H9 (cell line): ENCODE measurements around the gene ADGRB3. TPM values are rescaled to one million over a fixed set of nuclear protein-coding genes. Genes with fewer than 3 reads are reported as not detected.
"Not testable (repeated sequence)": the region's sequence is repeated elsewhere in the genome, so short reads cannot be mapped to it uniquely, and the experiment has no call there.

ENCODE experiments used
- DNase-seq: peaks from one replicate; pipeline ENCODE4 v3.0.0-alpha.2; 2017
- H2AFZ ChIP-seq: one replicate; pipeline ENCODE4 v1.6.1; 2013; ENCODE audit warnings: mild to moderate bottlenecking, low read length, control low read depth, moderate library complexity
- H2AK5ac ChIP-seq: 2 replicates; pipeline ENCODE4 v1.6.1; 2013; ENCODE audit warnings: low read length, control low read depth, mixed read lengths; ENCODE audit not compliant: insufficient read length
- H2BK120ac ChIP-seq: one replicate; pipeline ENCODE4 v1.6.1; 2013; ENCODE audit warnings: low read depth, mild to moderate bottlenecking, low read length, control low read depth, inconsistent platforms; ENCODE audit not compliant: poor library complexity, severe bottlenecking
- H2BK12ac ChIP-seq: 2 replicates; pipeline ENCODE4 v1.6.1; 2013; ENCODE audit warnings: low read length, control low read depth, mixed read lengths, low read depth; ENCODE audit not compliant: insufficient read length
- H2BK15ac ChIP-seq: 2 replicates; pipeline ENCODE4 v1.6.1; 2013; ENCODE audit warnings: low read depth, low read length, control low read depth
- H2BK20ac ChIP-seq: one replicate; pipeline ENCODE4 v1.6.1; 2013; ENCODE audit warnings: low read depth, mild to moderate bottlenecking, low read length, control low read depth, inconsistent platforms; ENCODE audit not compliant: poor library complexity, severe bottlenecking
- H2BK5ac ChIP-seq: 2 replicates; pipeline ENCODE4 v1.6.1; 2013; ENCODE audit warnings: low read length, control low read depth, mixed read lengths; ENCODE audit not compliant: insufficient read length
- H3K14ac ChIP-seq: 2 replicates; pipeline ENCODE4 v1.6.1; 2013; ENCODE audit warnings: low read length, control low read depth; ENCODE audit not compliant: insufficient read depth
- H3K18ac ChIP-seq: 2 replicates; pipeline ENCODE4 v1.6.1; 2013; ENCODE audit warnings: low read depth, mild to moderate bottlenecking, mixed read lengths, low read length, control low read depth; ENCODE audit not compliant: insufficient read length
- H3K23ac ChIP-seq: 2 replicates; pipeline ENCODE4 v1.6.1; 2013; ENCODE audit warnings: low read length, control low read depth, mixed read lengths, low read depth; ENCODE audit not compliant: insufficient read length
- H3K23me2 ChIP-seq: 2 replicates; pipeline ENCODE4 v1.6.1; 2013; ENCODE audit warnings: low read depth, mild to moderate bottlenecking, mixed read lengths, low read length, control low read depth; ENCODE audit not compliant: insufficient read length, poor library complexity, severe bottlenecking
- H3K27ac ChIP-seq: 2 replicates; pipeline ENCODE4 v1.5.1; 2013; ENCODE audit warnings: low read length, control low read depth, mixed read lengths, low read depth; ENCODE audit not compliant: insufficient read length
- H3K27me3 ChIP-seq: 2 replicates; pipeline ENCODE4 v1.6.1; 2013; ENCODE audit warnings: low read length, control low read depth, inconsistent platforms; ENCODE audit not compliant: insufficient read depth
- H3K4ac ChIP-seq: 2 replicates; pipeline ENCODE4 v1.6.1; 2013; ENCODE audit warnings: low read depth, mild to moderate bottlenecking, control low read depth, inconsistent platforms, low read length, moderate library complexity
- H3K4me1 ChIP-seq: 2 replicates; pipeline ENCODE4 v1.6.1; 2013; ENCODE audit warnings: low read length, control low read depth, inconsistent platforms; ENCODE audit not compliant: insufficient read depth
- H3K4me2 ChIP-seq: 2 replicates; pipeline ENCODE4 v1.6.1; 2013; ENCODE audit warnings: low read length, control low read depth, mixed read lengths; ENCODE audit not compliant: insufficient read length, insufficient read depth
- H3K56ac ChIP-seq: 2 replicates; pipeline ENCODE4 v1.6.1; 2013; ENCODE audit warnings: low read depth, mild to moderate bottlenecking, mixed read lengths, low read length, control low read depth; ENCODE audit not compliant: insufficient read length
- H3K79me1 ChIP-seq: 2 replicates; pipeline ENCODE4 v1.6.1; 2013; ENCODE audit warnings: low read depth, mild to moderate bottlenecking, moderate library complexity, low read length, control low read depth, inconsistent platforms; ENCODE audit not compliant: insufficient read depth, poor library complexity, severe bottlenecking
- H3K79me2 ChIP-seq: 2 replicates; pipeline ENCODE4 v1.6.1; 2013; ENCODE audit warnings: low read length, control low read depth, inconsistent platforms; ENCODE audit not compliant: insufficient read depth
- H3K9ac ChIP-seq: 2 replicates; pipeline ENCODE4 v1.6.1; 2013; ENCODE audit warnings: low read length, control low read depth, mixed read lengths; ENCODE audit not compliant: insufficient read length; ENCODE audit errors: extremely low read depth
- H3K9me3 ChIP-seq: one replicate; pipeline ENCODE4 v1.6.1; 2013; ENCODE audit warnings: low read depth, low read length, inconsistent platforms; ENCODE audit not compliant: control insufficient read depth
- H3T11ph ChIP-seq: one replicate; pipeline ENCODE4 v1.6.1; 2013; ENCODE audit warnings: mild to moderate bottlenecking, low read length, control low read depth, inconsistent platforms
- H4K20me1 ChIP-seq: one replicate; pipeline ENCODE4 v1.6.1; 2013; ENCODE audit not compliant: control insufficient read depth, insufficient read length, insufficient read depth
- H4K5ac ChIP-seq: 2 replicates; pipeline ENCODE4 v1.6.1; 2013; ENCODE audit warnings: low read depth, mild to moderate bottlenecking, mixed read lengths, low read length, control low read depth; ENCODE audit not compliant: insufficient read length
- H4K8ac ChIP-seq: replicated peaks from 2 replicates; pipeline ENCODE4 v1.6.1; 2013; ENCODE audit warnings: low read length, control low read depth, mixed read lengths, low read depth; ENCODE audit not compliant: insufficient read length
- H4K91ac ChIP-seq: 2 replicates; pipeline ENCODE4 v1.6.1; 2013; ENCODE audit warnings: low read depth, mild to moderate bottlenecking, moderate library complexity, mixed read lengths, low read length, control low read depth; ENCODE audit not compliant: insufficient read length
- H3K27ac Mint-ChIP-seq, 3 experiments: 2 replicates in 2 of 3; 3 replicates in 1 of 3; pipeline ENCODE4 v1.8.0; 2020 to 2021; ENCODE audit warnings: mixed read lengths in 3 of 3, mild to moderate bottlenecking in 1 of 3, moderate library complexity in 1 of 3
- H3K27me3 Mint-ChIP-seq: 2 replicates; pipeline ENCODE4 v1.8.0; 2021; ENCODE audit warnings: low read depth, mild to moderate bottlenecking, moderate library complexity, mixed read lengths
- H3K36me3 Mint-ChIP-seq, 3 experiments: 2 replicates in 2 of 3; 3 replicates in 1 of 3; pipeline ENCODE4 v1.8.0; 2020 to 2021; ENCODE audit warnings: low read depth in 3 of 3, mixed read lengths in 3 of 3; ENCODE audit not compliant: insufficient read depth in 1 of 3
- H3K4me1 Mint-ChIP-seq, 2 experiments: 2 replicates each; pipeline ENCODE4 v1.8.0; 2020; ENCODE audit warnings: mixed read lengths in 2 of 2
- H3K4me3 Mint-ChIP-seq, 2 experiments: 2 replicates in 1 of 2; 3 replicates in 1 of 2; pipeline ENCODE4 v1.8.0; 2020 to 2021; ENCODE audit warnings: mild to moderate bottlenecking in 2 of 2, mixed read lengths in 2 of 2, moderate library complexity in 1 of 2
- H3K9me3 Mint-ChIP-seq, 2 experiments: 2 replicates in 1 of 2; 3 replicates in 1 of 2; pipeline ENCODE4 v1.8.0; 2020; ENCODE audit warnings: mild to moderate bottlenecking in 2 of 2, mixed read lengths in 2 of 2, moderate library complexity in 1 of 2
- CTCF ChIP-seq: fragments of 200-600 bp; sonication (generic); conservative IDR thresholded peaks from 3 replicates; pipeline ENCODE4 v1.8.0; 2021; ENCODE audit warnings: antibody characterized with exemption, mild to moderate bottlenecking
- WGBS: extraction: QIAGEN DNeasy Blood & Tissue Kit; methylation state at CpG from one replicate; pipeline ENCODE4 v1.1.7; 2013; ENCODE audit warnings: missing lambda C conversion rate, low lambda C conversion rate, mixed read lengths; ENCODE audit not compliant: insufficient read length; ENCODE audit errors: extremely low coverage; 5-methylcytosine and 5-hydroxymethylcytosine counted together
- total RNA-seq: library from RNA; stranded (reverse); gene quantifications from 2 replicates; pipeline ENCODE4 v1.2.1, GENCODE V29; 2021

ADGRB3 gene
- total RNA-seq, 1 experiment from 2014 or later, result 0.37 TPM

GRCh38 chr6:68911811-68912210 lies 276.7 kb downstream of the ADGRB3 start:
- no peak for TF ChIP-seq CTCF
- H3K4ac ChIP-seq, result no peak overlapping the region
- no peaks in the 10 kb centered on the region for H4K20me1 ChIP-seq
- no peaks in the 10 kb centered on the region for H3K27me3 ChIP-seq
- peaks cover 16 to 18% of the 10 kb centered on the region in 2 experiments for H3K9me3 Mint-ChIP-seq
- DNase-seq, result no peak
- H3K4me1 Mint-ChIP-seq, result no peaks in the 10 kb centered on the region
- peaks cover 0 to 2% (median 0%) of the 10 kb centered on the region in 3 experiments; a peak in 2 of 7 replicates for H3K36me3 Mint-ChIP-seq
- H3K9ac ChIP-seq, result no peak overlapping the region
- H3K27ac Mint-ChIP-seq, result no peak overlapping the region
- no peak overlapping the region for H3K4me2 ChIP-seq
- no peaks in the 10 kb centered on the region for H3K27me3 Mint-ChIP-seq
- H3K23me2 ChIP-seq, result no peaks in the 10 kb centered on the region
- H2AFZ ChIP-seq, result no peak overlapping the region
- no peaks in the 10 kb centered on the region for H3K79me2 ChIP-seq
- H2BK5ac ChIP-seq, result no peak overlapping the region
- no peak overlapping the region for H2BK15ac ChIP-seq
- H3K9me3 ChIP-seq, result no peaks in the 10 kb centered on the region
- no peak overlapping the region for H4K8ac ChIP-seq
- H3K79me1 ChIP-seq, result no peaks in the 10 kb centered on the region
- no peak overlapping the region for H2BK12ac ChIP-seq
- no peak overlapping the region for H4K91ac ChIP-seq
- no peak overlapping the region for H3K4me3 Mint-ChIP-seq
- no peak overlapping the region for H4K5ac ChIP-seq
- no peaks in the 10 kb centered on the region for H3K4me1 ChIP-seq
- H2BK20ac ChIP-seq, result no peak overlapping the region
- H3T11ph ChIP-seq, result no peak overlapping the region
- no peak overlapping the region for H2AK5ac ChIP-seq
- no peak overlapping the region for H3K56ac ChIP-seq
- H2BK120ac ChIP-seq, result no peak overlapping the region
- H3K14ac ChIP-seq, result no peak overlapping the region
- no peak overlapping the region for H3K18ac ChIP-seq
- no peak overlapping the region for H3K27ac ChIP-seq
- H3K23ac ChIP-seq, result no peak overlapping the region

- not testable (repeated sequence) for H3K4me1 ChIP-seq, H3K27me3 ChIP-seq, H4K8ac ChIP-seq, DNase-seq, H2BK5ac ChIP-seq, H4K5ac ChIP-seq, H3K36me3 Mint-ChIP-seq, H4K91ac ChIP-seq, H3K27me3 Mint-ChIP-seq, H3K18ac ChIP-seq, H3K27ac ChIP-seq, H3K79me1 ChIP-seq, H2BK120ac ChIP-seq, H3K4me1 Mint-ChIP-seq, H3K4me3 Mint-ChIP-seq, H3K4me2 ChIP-seq, H3K9me3 ChIP-seq, H4K20me1 ChIP-seq, H3K9ac ChIP-seq, H3K27ac Mint-ChIP-seq, H3K79me2 ChIP-seq, H2AK5ac ChIP-seq, H2AFZ ChIP-seq, H3K14ac ChIP-seq, H3K4ac ChIP-seq, H3K23me2 ChIP-seq, H2BK15ac ChIP-seq, H2BK12ac ChIP-seq, H2BK20ac ChIP-seq, H3K23ac ChIP-seq, H3T11ph ChIP-seq, H3K56ac ChIP-seq
- no CpG with 5 or more reads among the region's 9 CpGs for WGBS
- H3K9me3 Mint-ChIP-seq, result peaks cover 16 to 18% of the 10 kb centered on the region in 2 experiments
Measured at GRCh38 chr6:68912805-68913204, 277.7 kb downstream of the ADGRB3 start.
